HG03571 (cell line): ENCODE data around the gene PBXIP1.

Source experiments
- ATAC-seq: cut with Tn5 transposase; IDR thresholded peaks from one replicate; pipeline ENCODE4 v1.9.1; 2021; ENCODE audit not compliant: unreplicated experiment

Gene PBXIP1

GRCh38 chr1:154959426-154959780, 3.5 kb upstream of the PBXIP1 start:
- no peak for ATAC-seq

- no peak for ATAC-seq
Observed at GRCh38 chr1:154958681-154959425, 3.0 kb upstream of the PBXIP1 start.

- ATAC-seq = no peak
Observed at GRCh38 chr1:154958036-154958435, 2.1 kb upstream of the PBXIP1 start.

GRCh38 chr1:154957091-154957657, 1.3 kb upstream of the PBXIP1 start:
- no peak for ATAC-seq

- ATAC-seq = no peak
Observed at GRCh38 chr1:154956544-154956941, 644 bp upstream of the PBXIP1 start.

GRCh38 chr1:154955039-154955717, 721 bp downstream of the PBXIP1 start:
- no peak for ATAC-seq

GRCh38 chr1:154954541-154954940, 1.4 kb downstream of the PBXIP1 start:
- ATAC-seq = no peak

- no peak for ATAC-seq
Observed at GRCh38 chr1:154953611-154954038, 2.3 kb downstream of the PBXIP1 start.

GRCh38 chr1:154952664-154953063, 3.2 kb downstream of the PBXIP1 start:
- ATAC-seq = no peak

- ATAC-seq = no peak
Observed at GRCh38 chr1:154951901-154952657, 3.8 kb downstream of the PBXIP1 start.

- no peak for ATAC-seq
Observed at GRCh38 chr1:154948079-154948478, 7.8 kb downstream of the PBXIP1 start.

- no peak for ATAC-seq
Observed at GRCh38 chr1:154945962-154946850, 9.7 kb downstream of the PBXIP1 start.

- ATAC-seq = no peak
Observed at GRCh38 chr1:154945160-154945961, 10.5 kb downstream of the PBXIP1 start.

- no peak for ATAC-seq
Observed at GRCh38 chr1:154944401-154945159, 11.3 kb downstream of the PBXIP1 start.

GRCh38 chr1:154943649-154944400, 12.1 kb downstream of the PBXIP1 start:
- no peak for ATAC-seq

GRCh38 chr1:154941333-154942013, 14.4 kb downstream of the PBXIP1 start:
- no peak for ATAC-seq

GRCh38 chr1:154940651-154941194, 15.2 kb downstream of the PBXIP1 start:
- ATAC-seq = no peak

- no peak for ATAC-seq
Observed at GRCh38 chr1:154940213-154940560, 15.7 kb downstream of the PBXIP1 start.
